Dermis microvascular lymphatic vessel endothelial cell (primary cell): Measurements from ENCODE around the gene POLR2I. TPM values are rescaled to one million over a fixed set of nuclear protein-coding genes. Genes with fewer than 3 reads are reported as not detected.
"Not testable (repeated sequence)": the region's sequence is repeated elsewhere in the genome, so short reads cannot be mapped to it uniquely, and the experiment has no call there.

ENCODE experiments used
- DNase-seq, 2 donors: peaks; one replicate each; pipeline versions ENCODE4 v3.0.0 to v3.0.0-alpha.2; 2010; ENCODE audit warnings: low read depth in 2 of 2
- total RNA-seq: library from RNA; depleted of rRNA; stranded (reverse); fragments of >200 nt; gene quantifications from 2 replicates; pipeline ENCODE4 v1.2.1, GENCODE V29; 2014

The POLR2I gene
- total RNA-seq, 1 donor from 2014 or later, result 117 TPM

DNA sequence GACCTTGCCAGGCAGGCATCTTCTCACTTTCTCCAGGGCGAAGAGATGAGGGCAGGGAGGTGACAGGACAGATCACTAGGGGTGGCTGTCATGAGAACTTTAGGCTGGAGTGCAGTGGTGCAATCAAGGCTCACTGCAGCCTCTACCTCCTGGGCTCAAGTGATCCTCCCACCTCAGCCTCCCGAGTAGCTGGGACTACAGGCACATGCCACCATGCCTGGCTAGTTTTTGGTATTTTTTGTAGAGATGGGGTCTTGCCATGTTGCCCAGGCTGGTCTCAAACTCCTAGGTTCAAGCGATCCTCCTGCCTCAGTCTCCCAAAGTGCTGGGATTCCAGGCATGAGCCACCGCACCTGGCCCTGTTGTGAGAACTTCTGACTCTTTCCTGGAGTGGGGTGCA lies 20.2 kb upstream of the POLR2I start:
- not testable (repeated sequence) for DNase-seq

DNA sequence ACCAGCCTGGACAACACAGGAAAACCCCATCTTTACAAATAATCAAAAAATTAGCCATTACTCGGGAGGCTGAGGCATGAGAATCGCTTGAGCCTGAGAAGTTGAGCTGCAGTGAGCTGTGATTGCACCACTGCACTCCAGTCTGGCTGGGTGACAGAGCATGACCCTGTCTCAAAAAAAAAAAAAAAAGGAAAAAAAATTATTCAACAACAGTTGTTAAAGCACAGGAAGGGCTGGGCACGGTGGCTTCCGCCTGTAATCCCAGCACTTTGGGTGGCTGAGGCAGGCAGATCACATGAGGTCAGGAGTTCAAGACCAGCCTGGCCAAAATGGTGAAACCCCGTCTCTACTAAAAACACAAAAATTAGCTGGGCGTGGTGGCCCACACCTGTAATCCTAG lies 16.5 kb upstream of the POLR2I start:
- DNase-seq, result not testable (repeated sequence)

GRCh38 chr19:36128392-36128736 lies 13.7 kb upstream of the POLR2I start:
- DNase-seq, result no peak

DNA sequence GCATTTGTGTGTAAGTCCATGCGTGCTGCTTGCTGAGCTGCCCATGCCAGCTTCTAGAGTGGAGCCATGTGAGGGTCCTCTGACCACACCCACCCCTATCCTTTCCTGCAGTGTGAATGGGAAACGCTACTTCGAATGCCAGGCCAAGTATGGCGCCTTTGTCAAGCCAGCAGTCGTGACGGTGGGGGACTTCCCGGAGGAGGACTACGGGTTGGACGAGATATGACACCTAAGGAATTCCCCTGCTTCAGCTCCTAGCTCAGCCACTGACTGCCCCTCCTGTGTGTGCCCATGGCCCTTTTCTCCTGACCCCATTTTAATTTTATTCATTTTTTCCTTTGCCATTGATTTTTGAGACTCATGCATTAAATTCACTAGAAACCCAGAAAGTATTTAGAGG lies 10.9 kb upstream of the POLR2I start:
- DNase-seq, result no peak

GRCh38 chr19:36121486-36122124 lies 6.9 kb upstream of the POLR2I start:
- DNase-seq, result no peak

DNA sequence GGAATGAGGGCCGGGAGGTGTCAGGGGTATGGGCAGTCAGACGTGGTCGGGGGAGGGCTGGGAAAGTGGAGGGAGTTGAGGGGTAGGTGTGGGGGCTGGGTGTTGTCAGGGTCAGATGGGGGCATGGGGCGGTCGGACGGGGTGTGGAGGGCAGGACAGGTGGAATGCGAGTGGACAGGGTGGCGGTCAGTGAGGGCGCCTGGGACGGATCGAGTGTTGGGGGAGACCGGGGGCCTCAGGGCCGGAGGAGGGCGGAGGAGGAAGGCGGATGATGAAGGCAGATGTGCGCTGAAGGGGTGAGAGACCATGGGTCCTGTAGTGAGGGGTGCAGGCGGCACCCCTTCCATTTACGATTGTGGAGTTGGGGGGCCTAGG lies 6.3 kb upstream of the POLR2I start:
- DNase-seq, result no peak

DNA sequence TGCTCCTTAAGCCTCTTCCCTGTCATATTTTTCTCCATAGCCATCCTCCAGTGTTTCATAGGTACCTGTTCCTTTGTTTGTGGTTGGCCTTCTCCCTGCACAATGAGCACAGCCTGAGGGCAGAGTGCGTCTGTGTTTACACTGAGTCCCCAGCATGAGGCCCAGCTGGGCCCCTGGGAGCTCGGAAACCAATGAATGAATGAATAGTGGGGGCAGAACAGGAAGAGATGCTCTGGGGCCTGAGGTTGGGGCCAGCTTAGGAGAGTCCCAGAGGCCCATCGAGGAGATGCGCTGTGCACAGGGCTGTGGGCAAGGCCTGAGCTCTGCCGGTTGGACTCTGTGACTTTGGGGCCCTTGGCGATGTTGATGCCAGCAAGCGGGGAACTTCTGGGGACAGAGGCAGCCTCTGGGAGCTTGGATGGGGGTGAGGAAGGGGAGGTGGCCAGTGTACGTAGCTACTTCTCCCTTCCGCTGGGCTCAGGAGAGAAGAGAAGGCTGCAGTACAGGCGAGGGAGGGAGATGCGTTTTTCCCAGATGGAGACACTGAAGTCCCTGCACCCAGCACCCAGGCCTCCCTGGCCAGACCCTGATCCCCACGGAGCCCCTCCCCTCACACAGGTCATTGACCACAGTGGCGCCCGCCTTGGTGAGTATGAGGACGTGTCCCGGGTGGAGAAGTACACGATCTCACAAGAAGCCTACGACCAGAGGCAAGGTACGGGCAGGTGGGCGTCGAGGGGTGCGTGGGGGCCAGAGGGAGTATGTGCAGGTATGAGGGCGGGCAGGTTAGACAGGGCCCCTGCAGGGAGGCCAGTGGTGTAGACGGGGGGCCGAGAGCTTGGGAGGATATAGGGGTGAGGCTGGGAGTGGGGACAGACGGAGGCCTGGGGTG lies 5.7 kb upstream of the POLR2I start:
- no peak for DNase-seq

DNA sequence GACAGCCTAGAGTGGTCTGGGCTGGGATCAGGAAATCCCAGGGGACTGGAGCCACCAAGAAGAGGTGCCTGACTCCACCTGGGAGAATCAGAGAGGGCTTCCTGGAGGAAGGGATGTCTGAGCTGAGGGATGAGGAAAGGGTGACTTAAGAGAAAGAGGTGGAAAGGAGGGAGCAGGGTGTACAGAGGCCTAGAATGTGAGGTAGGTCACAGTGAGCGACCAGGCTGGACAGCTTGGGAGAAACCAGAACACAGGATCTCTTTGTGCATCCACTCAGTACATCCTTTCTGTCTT lies 1.6 kb upstream of the POLR2I start:
- DNase-seq, result no peak

GRCh38 chr19:36115453-36116343 lies 1.0 kb upstream of the POLR2I start, which contains the start of gene TBCB:
Gene TBCB, plus strand, starts transcription at chr19:36115468. Its CDS starts 93 bp downstream, at chr19:36115561.
- DNase-seq, result no peak

DNA sequence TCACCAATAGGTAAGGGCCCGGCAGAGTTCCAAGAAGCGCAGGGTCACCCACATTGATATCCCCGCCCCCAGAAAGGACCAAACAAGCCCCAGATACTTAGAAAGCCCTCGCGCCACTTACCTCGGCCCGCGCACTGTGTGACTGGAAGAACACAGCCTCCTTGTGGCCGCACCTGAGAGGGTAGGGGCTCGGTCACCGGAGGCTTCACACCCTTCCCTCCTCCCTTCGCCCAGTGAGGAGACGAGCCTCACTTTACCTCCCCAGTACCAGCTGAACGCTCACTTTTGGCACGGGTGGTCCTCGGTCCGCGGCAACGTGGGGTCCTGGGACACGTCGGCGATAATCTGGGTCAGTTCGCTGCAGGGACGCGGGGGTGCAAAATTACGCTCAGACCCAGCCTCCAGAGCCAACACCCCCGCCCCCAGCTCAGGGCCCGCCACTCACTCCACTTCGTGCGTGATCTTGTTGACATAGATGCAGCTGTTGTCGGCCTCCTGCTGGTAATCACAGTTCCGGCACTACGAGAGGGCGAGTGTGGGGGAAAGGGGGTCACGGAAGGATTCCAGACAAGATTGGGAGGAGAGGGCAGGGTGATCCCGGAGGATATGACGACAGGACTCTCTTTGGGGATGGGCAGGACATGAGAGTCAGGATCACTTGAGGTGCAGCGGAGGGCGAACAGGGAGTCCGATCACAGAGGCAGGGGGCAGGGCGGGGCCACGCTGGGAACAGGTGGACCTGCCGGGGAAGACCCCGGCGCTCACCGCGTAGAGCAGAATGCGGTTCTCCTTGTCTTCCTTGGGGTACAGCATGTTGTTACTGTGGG lies 568 bp downstream of the POLR2I start:
- DNase-seq, result peak; percentile 14 to 39

DNA sequence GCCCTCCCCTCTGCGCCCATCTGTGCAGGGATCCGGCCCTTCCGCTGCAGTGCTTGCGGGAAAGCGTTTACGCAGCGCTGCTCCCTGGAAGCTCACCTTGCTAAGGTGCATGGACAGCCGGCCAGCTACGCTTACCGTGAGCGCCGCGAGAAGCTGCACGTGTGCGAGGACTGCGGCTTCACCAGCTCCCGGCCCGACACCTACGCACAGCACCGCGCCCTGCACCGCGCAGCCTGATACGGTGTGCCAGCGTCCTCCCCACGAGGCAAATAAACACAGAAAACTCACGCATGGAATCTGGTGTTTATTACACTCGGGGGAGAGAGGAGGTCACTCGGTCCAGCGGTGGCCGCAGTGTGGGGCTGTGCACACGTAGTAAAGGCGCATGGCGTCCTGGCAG lies 1.2 kb downstream of the POLR2I start:
- DNase-seq, result no peak

GRCh38 chr19:36112678-36113077 lies 2.0 kb downstream of the POLR2I start:
- DNase-seq, result no peak

DNA sequence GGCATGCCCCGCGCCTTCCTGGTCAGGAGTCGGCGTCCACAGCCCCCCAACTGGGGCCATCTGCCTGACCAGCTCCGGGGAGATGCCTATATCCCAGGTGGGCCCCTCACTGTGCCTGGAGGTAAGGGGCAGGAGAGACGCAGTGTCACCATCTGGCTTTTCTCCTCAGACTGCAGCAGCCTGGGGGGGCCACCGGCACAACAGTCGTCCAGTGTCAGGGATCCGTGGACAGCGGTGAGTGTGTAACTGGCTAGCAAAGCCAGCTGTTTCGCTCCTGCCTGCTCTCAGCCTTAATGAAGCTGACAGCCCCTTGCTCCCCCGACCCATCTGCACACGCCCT lies 3.5 kb downstream of the POLR2I start:
- DNase-seq, result no peak

DNA sequence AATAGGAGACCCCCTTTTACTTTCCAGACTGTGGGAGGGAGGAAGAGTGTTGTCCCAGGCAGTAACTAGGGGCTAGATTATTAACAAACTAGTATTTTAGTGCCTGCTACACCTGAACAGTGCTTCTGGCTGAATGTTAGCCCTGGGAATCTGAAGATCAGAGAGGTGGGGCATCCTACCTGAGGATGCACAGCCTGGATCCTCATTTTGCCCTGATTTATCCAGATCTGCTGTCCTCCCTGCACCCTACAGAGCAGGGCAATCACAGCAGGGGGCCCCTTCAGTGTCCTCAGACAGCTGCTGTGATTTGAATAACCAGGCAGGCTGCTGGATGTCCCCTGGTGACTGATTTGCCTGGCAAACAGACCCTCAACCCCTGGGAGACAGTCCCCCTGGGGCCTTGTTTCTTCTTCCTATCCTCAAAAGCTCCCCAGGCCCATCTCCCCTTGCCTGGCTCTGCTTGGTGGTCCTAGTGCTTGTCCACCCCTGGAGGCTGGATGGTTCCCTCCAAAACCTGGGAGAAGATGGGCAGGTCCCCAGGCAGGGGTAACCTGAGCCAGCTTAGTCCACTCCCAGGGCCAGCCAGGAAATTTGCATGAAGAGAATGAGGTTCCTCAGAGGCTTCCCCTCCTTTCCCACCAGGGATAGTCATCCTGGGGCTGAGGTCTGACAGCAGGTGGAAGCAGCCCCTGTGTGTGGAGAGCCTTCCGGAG lies 4.0 kb downstream of the POLR2I start, which contains the start of gene OVOL3:
TSS of gene OVOL3 (plus strand) at position 657 of the 713 bp plus-strand sequence. CDS start 60 bp downstream, outside the sequence.
- no peak for DNase-seq

DNA sequence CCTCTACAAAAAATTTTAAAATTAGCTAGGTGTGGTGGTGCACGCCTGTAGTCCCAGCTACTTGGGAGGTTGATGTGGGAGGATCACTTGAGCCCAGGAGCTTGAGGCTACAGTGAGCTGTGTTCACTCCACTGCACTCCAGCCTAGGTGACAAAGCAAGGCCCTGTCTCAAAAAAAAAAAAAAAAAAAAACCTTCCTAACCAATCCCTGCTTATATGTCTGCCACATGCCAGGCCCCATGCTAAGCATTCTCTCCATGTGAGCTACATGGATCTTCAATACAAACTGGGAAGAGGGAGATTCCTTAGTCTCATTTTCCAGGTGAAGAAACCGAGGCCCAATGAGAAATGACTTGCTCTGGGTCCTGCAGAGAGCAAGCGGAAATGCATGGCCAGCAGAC lies 6.0 kb downstream of the POLR2I start:
- no peak for DNase-seq

- DNase-seq, result no peak
These were observed 7.7 kb downstream of the POLR2I start for GRCh38 chr19:36106991-36107390.

- DNase-seq, result no peak
These were observed 8.2 kb downstream of the POLR2I start for GRCh38 chr19:36106441-36106840.

DNA sequence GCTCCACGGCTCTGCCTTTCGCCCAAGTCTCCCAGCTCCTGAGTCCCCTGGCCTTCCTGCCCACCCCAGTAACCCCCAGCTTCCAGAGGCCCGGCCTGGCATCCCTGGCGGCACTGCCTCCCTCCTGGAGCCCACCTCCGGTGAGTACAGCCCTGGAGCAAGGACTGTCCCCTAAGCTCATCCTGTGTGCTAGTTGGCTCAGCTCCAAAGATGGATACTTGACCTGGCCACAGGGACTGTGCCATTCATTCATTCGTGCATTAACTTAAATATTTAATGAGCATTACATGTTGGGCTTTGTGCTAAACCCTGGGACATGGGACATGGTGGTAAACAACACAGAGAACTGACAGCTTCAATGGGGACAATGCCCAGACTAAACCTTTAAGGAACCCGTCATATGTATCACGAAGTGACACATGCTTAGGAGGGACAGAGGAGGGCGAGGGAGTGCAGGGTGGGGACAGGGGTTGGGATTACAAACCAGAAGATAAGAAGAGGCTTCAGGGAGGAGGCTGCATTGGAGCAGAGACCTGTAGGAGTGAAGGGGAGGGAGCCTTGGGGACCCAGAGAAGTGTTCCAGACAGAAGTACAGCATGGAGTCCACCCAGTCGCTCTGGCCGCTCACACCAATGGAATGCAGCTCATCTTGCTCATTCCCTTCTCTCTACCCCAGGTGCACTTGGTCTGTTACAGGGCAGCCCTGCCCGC lies 10.7 kb downstream of the POLR2I start:
- DNase-seq, result no peak

DNA sequence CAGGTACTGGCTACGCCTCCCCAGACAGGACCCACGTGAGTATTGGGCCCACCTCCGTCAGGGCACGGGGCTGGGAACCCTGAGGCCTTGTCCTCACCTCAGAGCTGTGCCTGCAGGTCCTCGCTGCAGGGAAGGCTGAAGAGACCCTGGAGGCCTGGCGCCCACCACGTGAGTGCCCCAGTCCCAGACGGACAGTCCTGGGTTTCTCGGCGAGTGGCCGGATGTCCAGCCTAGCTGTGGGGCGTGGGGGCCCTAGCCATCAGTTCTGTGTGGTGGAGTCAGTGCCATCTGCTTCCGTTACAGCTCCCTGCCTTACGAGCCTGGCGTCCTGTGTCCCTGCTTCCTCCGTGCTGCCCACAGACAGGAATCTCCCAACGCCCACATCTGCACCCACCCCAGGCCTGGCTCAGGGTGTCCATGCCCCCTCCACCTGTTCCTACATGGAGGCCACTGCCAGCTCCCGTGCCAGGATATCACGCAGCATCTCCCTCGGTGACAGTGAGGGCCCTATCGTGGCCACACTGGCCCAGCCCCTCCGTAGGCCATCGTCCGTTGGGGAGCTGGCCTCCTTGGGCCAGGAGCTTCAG lies 11.5 kb downstream of the POLR2I start:
- no peak for DNase-seq
